Stomach (tissue), 4 donors: ENCODE results near the gene GFI1B.

Source experiments
- EP300 ChIP-seq: sonication (generic); formaldehyde crosslinking; IDR thresholded peaks from one replicate; pipeline ENCODE4 v1.6.1; 2017; ENCODE audit warnings: antibody characterized with exemption
- POLR2A ChIP-seq, 4 donors: fragments of 450-650 bp; IDR thresholded peaks; one replicate each; pipeline ENCODE4 v1.6.1; 2016; ENCODE audit warnings: antibody characterized with exemption in 4 of 4, control low read depth in 2 of 4, mild to moderate bottlenecking in 1 of 4, moderate library complexity in 1 of 4
- POLR2AphosphoS5 ChIP-seq, 3 donors: sonication (generic); formaldehyde crosslinking; IDR thresholded peaks; one replicate each; pipeline ENCODE4 v1.6.1; 2016; ENCODE audit warnings: antibody characterized with exemption in 3 of 3
- TF ChIP-seq, protein P1 (sequence below), 7 experiments: fragments of 450-650 bp in 4 of 7; fragments of 200-600 bp in 3 of 7; sonication (generic) in 3 of 7; IDR thresholded peaks; one replicate each; pipeline ENCODE4 v1.5.1; 2016 to 2019; ENCODE audit warnings: antibody characterized with exemption in 7 of 7, control low read depth in 2 of 7, mild to moderate bottlenecking in 1 of 7

DNA sequence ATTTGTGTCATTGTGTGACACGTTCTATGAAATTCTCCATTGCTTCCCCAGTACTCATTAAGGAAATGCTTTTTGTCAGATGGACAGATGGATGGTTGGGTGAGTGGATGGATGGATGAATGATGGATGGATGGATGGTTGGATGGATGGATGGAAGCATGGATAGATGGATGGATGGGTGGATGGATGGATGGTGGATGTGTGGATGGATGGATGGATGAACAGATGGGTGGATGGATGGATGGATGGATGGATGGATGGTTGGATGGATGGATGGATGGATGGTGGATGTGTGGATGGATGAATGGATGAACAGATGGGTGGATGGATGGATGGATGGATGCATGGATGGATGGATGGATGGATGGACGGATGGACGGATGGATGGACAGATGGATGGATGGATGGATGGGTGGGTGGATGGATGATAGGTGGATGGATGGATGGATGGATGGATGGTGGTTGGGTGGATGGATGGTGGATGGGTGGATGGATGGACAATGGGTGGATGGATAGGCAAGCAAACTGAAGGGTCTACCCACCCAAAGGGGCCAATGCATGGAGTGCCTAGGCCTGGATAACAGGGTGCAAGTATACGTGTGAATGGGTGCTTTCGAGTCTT is 28.3 kb downstream of the GFI1B start:
- TF ChIP-seq POLR2AphosphoS5 (IDR thresholded peaks at IDR 0.05) (no peak), POLR2A (IDR thresholded peaks at IDR 0.05) (no peak), EP300 (no peak)
- TF ChIP-seq, protein P1, sequence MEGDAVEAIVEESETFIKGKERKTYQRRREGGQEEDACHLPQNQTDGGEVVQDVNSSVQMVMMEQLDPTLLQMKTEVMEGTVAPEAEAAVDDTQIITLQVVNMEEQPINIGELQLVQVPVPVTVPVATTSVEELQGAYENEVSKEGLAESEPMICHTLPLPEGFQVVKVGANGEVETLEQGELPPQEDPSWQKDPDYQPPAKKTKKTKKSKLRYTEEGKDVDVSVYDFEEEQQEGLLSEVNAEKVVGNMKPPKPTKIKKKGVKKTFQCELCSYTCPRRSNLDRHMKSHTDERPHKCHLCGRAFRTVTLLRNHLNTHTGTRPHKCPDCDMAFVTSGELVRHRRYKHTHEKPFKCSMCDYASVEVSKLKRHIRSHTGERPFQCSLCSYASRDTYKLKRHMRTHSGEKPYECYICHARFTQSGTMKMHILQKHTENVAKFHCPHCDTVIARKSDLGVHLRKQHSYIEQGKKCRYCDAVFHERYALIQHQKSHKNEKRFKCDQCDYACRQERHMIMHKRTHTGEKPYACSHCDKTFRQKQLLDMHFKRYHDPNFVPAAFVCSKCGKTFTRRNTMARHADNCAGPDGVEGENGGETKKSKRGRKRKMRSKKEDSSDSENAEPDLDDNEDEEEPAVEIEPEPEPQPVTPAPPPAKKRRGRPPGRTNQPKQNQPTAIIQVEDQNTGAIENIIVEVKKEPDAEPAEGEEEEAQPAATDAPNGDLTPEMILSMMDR (IDR thresholded peaks at IDR 0.05): no peak
